OCI-M1 (cell line): ENCODE results near the gene STPG3.
"Not testable (repeated sequence)": the region's sequence is repeated elsewhere in the genome, so short reads cannot be mapped to it uniquely, and the experiment has no call there.

Experiments
- DNase-seq: peaks from one replicate; lab custom pipeline; 2025; lab: John Stamatoyannopoulos, UW

STPG3 gene

GRCh38 chr9:137245450-137246421 lies 5.3 kb upstream of the STPG3 start:
- DNase-seq, result no peak

GRCh38 chr9:137247135-137247915 lies 3.8 kb upstream of the STPG3 start:
- no peak for DNase-seq

- DNase-seq, result no peak
These were observed 3.2 kb upstream of the STPG3 start for GRCh38 chr9:137247916-137248175.

GRCh38 chr9:137250329-137251193 lies 525 bp upstream of the STPG3 start:
- no peak for DNase-seq

GRCh38 chr9:137251490-137252268 lies 593 bp downstream of the STPG3 start:
- no peak for DNase-seq

GRCh38 chr9:137252555-137253506 lies 1.7 kb downstream of the STPG3 start:
- no peak for DNase-seq

- DNase-seq, result no peak
These were observed 2.9 kb downstream of the STPG3 start for GRCh38 chr9:137253717-137254623.

GRCh38 chr9:137254624-137255447 lies 3.8 kb downstream of the STPG3 start, which contains the start of gene NELFB:
Gene NELFB, plus strand, starts transcription at chr9:137255327.
- DNase-seq, result peak; percentile 94

- peak; percentile 73 for DNase-seq
These were observed 4.5 kb downstream of the STPG3 start for GRCh38 chr9:137255448-137256114.

- DNase-seq, result no peak
These were observed 5.3 kb downstream of the STPG3 start for GRCh38 chr9:137256362-137256761.

GRCh38 chr9:137256856-137257255 lies 5.8 kb downstream of the STPG3 start:
- DNase-seq, result no peak

- DNase-seq, result not testable (repeated sequence)
These were observed 11.3 kb downstream of the STPG3 start for GRCh38 chr9:137262173-137262908.

- no peak for DNase-seq
These were observed 11.8 kb downstream of the STPG3 start for GRCh38 chr9:137262909-137263285.

- DNase-seq, result no peak
These were observed 12.4 kb downstream of the STPG3 start for GRCh38 chr9:137263506-137263905.

- no peak for DNase-seq
These were observed 13.0 kb downstream of the STPG3 start for GRCh38 chr9:137264067-137264466.

- no peak for DNase-seq
These were observed 14.5 kb downstream of the STPG3 start for GRCh38 chr9:137265496-137266161.
